MM.1S (cell line): Measurements from ENCODE around the gene NMRK2.
"Not testable (repeated sequence)": the region's sequence is repeated elsewhere in the genome, so short reads cannot be mapped to it uniquely, and the experiment has no call there.

ENCODE experiments used
- DNase-seq: peaks from one replicate; pipeline ENCODE4 v3.0.0-alpha.2; 2015
- H2AFZ ChIP-seq: fragments of 300-600 bp; sonication (generic); 2 replicates; pipeline ENCODE4 v1.6.0; 2016; ENCODE audit warnings: antibody characterized with exemption, low read length
- H3F3A ChIP-seq: fragments of 300-600 bp; sonication (generic); 2 replicates; pipeline ENCODE4 v1.6.1; 2016; ENCODE audit warnings: mild to moderate bottlenecking, antibody characterized with exemption, low read length, moderate library complexity, mixed read lengths; ENCODE audit not compliant: insufficient read depth
- H3K27ac ChIP-seq: fragments of 300-600 bp; sonication (generic); 2 replicates; pipeline ENCODE4 v1.5.1; 2016; ENCODE audit warnings: mild to moderate bottlenecking, low read length
- H3K27me3 ChIP-seq: fragments of 300-600 bp; sonication (generic); replicated peaks from 2 replicates; pipeline ENCODE4 v1.6.0; 2016; ENCODE audit warnings: low read length; ENCODE audit not compliant: insufficient read depth
- H3K36me3 ChIP-seq: fragments of 300-600 bp; sonication (generic); replicated peaks from 2 replicates; pipeline ENCODE4 v1.6.1; 2016; ENCODE audit warnings: mild to moderate bottlenecking, low read length, mixed read lengths; ENCODE audit not compliant: insufficient read depth
- H3K4me1 ChIP-seq: fragments of 300-600 bp; sonication (generic); 2 replicates; pipeline ENCODE4 v1.6.1; 2016; ENCODE audit warnings: low read length, mixed read lengths
- H3K4me2 ChIP-seq: fragments of 300-600 bp; sonication (generic); 2 replicates; pipeline ENCODE4 v1.6.0; 2016; ENCODE audit warnings: low read depth, low read length
- H3K4me3 ChIP-seq: fragments of 300-600 bp; sonication (generic); 2 replicates; pipeline ENCODE4 v1.5.1; 2016; ENCODE audit warnings: low read length, mixed read lengths
- H3K79me2 ChIP-seq: fragments of 300-600 bp; sonication (generic); 2 replicates; pipeline ENCODE4 v1.6.1; 2016; ENCODE audit warnings: mixed run types, low read length, mixed read lengths
- H3K9ac ChIP-seq: fragments of 300-600 bp; sonication (generic); 2 replicates; pipeline ENCODE4 v1.6.1; 2016; ENCODE audit warnings: low read length, mixed read lengths
- H3K9me2 ChIP-seq: fragments of 300-600 bp; sonication (generic); replicated peaks from 2 replicates; pipeline ENCODE4 v1.6.1; 2016; ENCODE audit warnings: mild to moderate bottlenecking, low read length, mixed read lengths; ENCODE audit not compliant: insufficient read depth
- H3K9me3 ChIP-seq: fragments of 300-600 bp; sonication (generic); replicated peaks from 2 replicates; pipeline ENCODE4 v1.6.1; 2016; ENCODE audit warnings: mild to moderate bottlenecking, low read length, mixed read lengths; ENCODE audit not compliant: insufficient read depth
- H4K20me1 ChIP-seq: fragments of 300-600 bp; sonication (generic); 2 replicates; pipeline ENCODE4 v1.6.1; 2016; ENCODE audit warnings: mild to moderate bottlenecking, low read length, moderate library complexity, mixed read lengths; ENCODE audit not compliant: insufficient read depth
- CTCF ChIP-seq: fragments of 300-600 bp; sonication (generic); IDR thresholded peaks from 2 replicates; pipeline ENCODE4 v1.5.1; 2016; ENCODE audit warnings: antibody characterized with exemption, low read length, mixed read lengths
- EZH2 ChIP-seq: fragments of 300-600 bp; sonication (generic); optimal IDR thresholded peaks from 2 replicates; pipeline ENCODE3; 2017; ENCODE audit warnings: low read depth, mild to moderate bottlenecking, antibody characterized with exemption, low read length, mixed read lengths
- EZH2phosphoT487 ChIP-seq: fragments of 300-600 bp; sonication (generic); IDR thresholded peaks from 2 replicates; pipeline ENCODE4 v1.6.1; 2018; ENCODE audit warnings: antibody characterized with exemption, low read length

Gene NMRK2

DNA sequence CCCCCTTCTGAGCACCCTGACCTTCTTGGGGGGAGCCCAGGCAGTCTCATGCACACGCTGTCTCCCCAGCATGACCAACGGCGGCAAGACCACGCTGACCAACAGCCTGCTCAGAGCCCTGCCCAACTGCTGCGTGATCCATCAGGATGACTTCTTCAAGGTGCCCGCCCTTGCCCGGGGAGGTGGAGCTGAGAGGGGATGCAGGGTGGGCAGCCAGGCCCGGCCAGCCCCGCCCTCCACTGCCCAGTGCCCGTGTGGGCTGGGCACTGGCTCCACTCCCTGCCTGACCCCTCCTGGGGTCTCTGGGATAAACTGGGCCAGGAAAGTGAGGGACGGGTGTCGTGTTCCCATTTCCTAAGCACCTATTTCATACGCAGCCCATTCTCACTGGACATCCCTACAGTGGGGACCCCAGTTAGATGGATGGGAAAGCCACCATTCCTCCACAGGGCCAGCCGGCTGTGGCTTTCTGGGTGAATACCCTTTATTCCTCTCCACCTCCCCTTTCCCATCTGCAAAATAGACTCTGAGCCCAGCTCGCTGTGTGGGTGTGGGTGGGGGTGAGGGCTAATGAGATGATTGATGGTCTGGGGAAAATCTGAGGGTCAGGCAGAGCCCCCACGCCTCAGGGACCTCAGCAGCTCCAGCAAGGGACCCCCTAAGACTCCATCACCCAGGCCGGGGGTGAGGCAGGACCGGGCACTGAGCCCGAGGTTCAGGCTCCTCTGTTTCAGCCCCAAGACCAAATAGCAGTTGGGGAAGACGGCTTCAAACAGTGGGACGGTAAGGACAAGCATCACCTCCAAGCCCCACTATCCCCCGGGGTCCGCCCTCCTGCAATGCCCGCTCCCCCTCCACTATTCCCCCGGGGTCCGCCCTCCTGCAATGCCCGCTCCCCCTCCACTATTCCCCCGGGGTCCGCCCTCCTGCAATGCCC lies 3.9 kb downstream of the NMRK2 start:
- no peak overlapping the region for H2AFZ ChIP-seq
- no peaks in the 10 kb centered on the region for H3K4me1 ChIP-seq
- no peak overlapping the region for H3K4me3 ChIP-seq
- no peaks in the 10 kb centered on the region for H3K9me3 ChIP-seq
- H3K9me2 ChIP-seq = no peaks in the 10 kb centered on the region
- peaks cover 89% of the 10 kb centered on the region for H3K27me3 ChIP-seq
- H3K36me3 ChIP-seq = no peaks in the 10 kb centered on the region
- H3F3A ChIP-seq = no peaks in the 10 kb centered on the region
- H3K27ac ChIP-seq = no peak overlapping the region
- no peaks in the 10 kb centered on the region for H4K20me1 ChIP-seq
- H3K9ac ChIP-seq = no peak overlapping the region
- H3K4me2 ChIP-seq = no peak overlapping the region
- no peak for DNase-seq
- TF ChIP-seq EZH2 (no peak), EZH2phosphoT487 (no peak), CTCF (no peak)
- no peaks in the 10 kb centered on the region for H3K79me2 ChIP-seq

DNA sequence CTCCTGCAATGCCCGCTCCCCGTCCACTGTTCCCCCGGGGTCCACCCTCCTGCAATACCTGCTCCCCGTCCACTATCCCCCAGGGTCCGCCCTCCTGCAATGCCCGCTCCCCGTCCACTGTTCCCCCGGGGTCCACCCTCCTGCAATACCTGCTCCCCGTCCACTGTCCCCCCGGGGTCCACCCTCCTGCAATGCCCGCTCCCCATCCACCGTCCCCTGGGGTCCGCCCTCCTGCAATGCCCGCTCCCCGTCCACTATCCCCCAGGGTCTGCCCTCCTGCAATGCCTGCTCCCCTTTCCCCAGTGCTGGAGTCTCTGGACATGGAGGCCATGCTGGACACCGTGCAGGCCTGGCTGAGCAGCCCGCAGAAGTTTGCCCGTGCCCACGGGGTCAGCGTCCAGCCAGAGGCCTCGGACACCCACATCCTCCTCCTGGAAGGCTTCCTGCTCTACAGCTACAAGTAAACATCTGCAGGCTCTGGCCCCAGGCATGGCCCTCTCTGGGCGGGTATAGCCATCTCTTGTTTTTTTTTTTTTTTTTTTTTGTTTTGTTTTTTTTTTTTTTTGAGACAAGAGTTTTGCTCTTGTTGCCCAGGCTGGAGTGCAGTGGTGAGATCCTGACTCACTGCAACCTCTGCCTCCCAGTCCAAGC lies 5.6 kb downstream of the NMRK2 start:
- H3K27ac ChIP-seq, H4K20me1 ChIP-seq, H3K4me2 ChIP-seq, H3K79me2 ChIP-seq, H3K36me3 ChIP-seq, H3K4me1 ChIP-seq, H3K9me2 ChIP-seq, H3K9me3 ChIP-seq, H3F3A ChIP-seq, H2AFZ ChIP-seq, H3K4me3 ChIP-seq, DNase-seq, H3K9ac ChIP-seq: not testable (repeated sequence)
- peaks cover 91% of the 10 kb centered on the region for H3K27me3 ChIP-seq

DNA sequence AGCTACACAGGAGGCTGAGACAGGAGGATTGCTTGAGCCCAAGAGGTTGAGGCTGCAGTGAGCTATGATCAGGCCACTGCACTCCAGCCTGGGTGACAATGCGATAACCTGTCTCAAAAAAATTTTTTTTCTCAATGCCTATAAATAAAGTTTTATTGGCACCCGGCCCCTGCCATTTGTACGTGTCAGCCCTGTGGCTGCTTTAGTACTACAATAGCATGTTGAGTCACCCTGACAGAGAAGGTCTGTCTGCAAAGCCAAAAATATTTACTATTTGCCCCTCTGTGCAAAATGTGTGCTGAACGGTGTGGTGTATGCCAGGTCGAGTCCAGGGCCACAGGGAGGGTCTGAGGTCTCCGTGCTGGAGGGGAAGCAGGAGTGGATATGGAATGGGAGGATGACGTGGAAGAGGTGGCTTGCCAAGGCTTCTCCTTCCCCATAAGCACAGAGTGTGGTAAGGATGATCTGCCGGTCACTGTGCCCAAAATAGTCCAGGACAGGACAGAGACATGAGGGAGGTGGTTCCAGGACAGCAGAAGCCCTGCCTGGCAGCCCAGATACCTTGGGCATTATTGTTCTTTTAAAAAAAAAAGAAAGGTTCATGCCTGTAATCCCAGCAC lies 10.0 kb downstream of the NMRK2 start:
- no peaks in the 10 kb centered on the region for H3K36me3 ChIP-seq
- no peaks in the 10 kb centered on the region for H3K9me2 ChIP-seq
- no peaks in the 10 kb centered on the region for H3K4me1 ChIP-seq
- peaks cover 96% of the 10 kb centered on the region for H3K27me3 ChIP-seq
- no peak overlapping the region for H3K4me2 ChIP-seq
- H3K4me3 ChIP-seq = no peak overlapping the region
- no peak overlapping the region for H3K9ac ChIP-seq
- DNase-seq = no peak
- H3F3A ChIP-seq = no peaks in the 10 kb centered on the region
- H3K79me2 ChIP-seq = no peaks in the 10 kb centered on the region
- no peak overlapping the region for H2AFZ ChIP-seq
- no peak for TF ChIP-seq EZH2phosphoT487
- no peak for TF ChIP-seq CTCF
- no peaks in the 10 kb centered on the region for H3K9me3 ChIP-seq
- H4K20me1 ChIP-seq = no peaks in the 10 kb centered on the region
- no peak overlapping the region for H3K27ac ChIP-seq
